NCI-H345 treated with DMSO at 0.1 percent for 48 hours (cell line): ENCODE results near the gene DUSP12.
"Not testable (repeated sequence)": the region's sequence is repeated elsewhere in the genome, so short reads cannot be mapped to it uniquely, and the experiment has no call there.

ENCODE experiments used
- DNase-seq: peaks from one replicate; lab custom pipeline; 2025; ENCODE audit not compliant: unreplicated experiment; lab: John Stamatoyannopoulos, UW

DUSP12 gene

DNA sequence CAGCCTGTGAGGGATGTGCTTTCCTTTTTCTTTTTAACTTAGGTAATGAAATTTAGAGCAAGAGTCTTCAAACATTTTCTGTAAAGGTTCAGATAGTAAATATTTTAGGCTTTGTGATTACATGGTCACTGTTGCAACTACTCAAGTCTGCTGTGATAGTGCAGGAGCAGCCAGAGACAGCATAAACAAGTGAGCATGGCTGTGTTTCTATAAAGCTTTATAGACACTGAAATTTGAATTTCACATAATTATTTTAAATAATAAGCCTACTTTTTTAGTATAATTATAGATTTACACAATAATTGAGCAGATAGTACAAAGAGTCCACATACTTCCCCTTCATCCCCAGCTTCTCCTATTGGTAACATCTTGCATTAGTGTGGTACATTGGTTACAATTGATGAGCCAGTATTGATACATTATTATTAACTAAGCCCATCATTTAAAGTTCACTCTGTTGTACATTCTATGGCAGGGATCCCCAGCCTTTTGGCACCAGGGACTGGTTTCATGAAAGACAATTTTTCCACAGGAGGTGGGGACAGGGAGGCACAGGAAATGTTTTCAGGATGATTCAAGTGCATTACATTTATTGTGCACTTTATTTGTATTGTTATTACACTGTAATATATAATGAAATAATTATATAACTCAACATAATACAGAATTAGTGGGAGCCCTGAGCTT, 19.5 kb downstream of the DUSP12 start:
- no peak for DNase-seq

DNA sequence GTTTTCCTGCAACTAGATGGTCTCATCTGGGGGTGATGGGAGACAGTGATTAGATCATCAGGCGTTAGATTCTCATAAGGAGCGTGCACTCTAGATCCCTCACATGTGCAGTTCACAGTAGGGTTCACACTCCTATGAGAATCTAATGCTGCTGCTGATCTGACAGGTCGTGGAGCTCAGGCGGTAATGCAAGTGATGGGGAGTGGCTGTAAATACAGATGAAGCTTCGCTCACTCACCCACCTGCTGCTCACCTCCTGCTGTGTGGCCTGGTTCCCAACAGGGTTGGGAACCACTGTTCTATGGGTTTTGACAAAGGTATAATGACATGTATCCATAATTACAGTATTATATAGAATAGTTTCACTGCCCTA, 20.1 kb downstream of the DUSP12 start:
- not testable (repeated sequence) for DNase-seq

DNA sequence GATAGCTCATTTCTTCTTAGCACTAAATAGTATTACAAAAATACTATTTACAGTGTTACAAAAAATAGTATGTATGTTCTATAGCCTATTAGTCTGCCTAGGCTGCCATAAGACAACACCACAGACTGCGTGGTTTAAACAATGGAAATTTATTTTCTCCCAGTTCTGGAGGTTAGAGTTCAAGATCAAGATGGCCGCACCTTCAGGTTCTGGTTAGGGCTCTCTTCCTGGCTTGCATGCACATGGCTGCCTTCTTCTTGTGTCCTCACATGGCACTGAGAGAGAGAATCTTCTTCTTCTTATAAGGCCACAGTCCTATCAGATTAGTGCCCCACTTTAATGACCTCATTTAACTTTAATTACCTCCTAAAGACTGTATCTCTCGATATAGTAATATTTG, 20.7 kb downstream of the DUSP12 start:
- no peak for DNase-seq

DNA sequence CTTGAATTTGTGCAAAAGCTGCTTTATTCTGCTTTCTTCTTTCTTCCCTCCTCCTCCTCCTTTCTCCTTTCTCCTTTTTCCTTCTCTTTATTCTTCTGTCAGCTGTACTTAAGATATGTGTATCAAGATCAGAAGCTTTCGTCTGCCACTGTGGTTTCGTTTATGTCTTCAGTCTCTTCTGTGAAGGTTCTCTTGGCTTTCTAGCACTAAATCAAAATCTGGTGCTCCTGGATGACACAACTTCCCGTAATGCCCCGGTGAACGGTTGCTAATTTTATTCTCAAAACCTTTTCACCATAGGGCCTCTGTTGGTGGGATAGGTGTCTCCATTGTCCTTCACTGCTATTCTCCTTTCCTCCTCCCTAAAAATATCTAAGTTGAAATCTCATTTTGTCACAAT, 21.6 kb downstream of the DUSP12 start:
- no peak for DNase-seq

DNA sequence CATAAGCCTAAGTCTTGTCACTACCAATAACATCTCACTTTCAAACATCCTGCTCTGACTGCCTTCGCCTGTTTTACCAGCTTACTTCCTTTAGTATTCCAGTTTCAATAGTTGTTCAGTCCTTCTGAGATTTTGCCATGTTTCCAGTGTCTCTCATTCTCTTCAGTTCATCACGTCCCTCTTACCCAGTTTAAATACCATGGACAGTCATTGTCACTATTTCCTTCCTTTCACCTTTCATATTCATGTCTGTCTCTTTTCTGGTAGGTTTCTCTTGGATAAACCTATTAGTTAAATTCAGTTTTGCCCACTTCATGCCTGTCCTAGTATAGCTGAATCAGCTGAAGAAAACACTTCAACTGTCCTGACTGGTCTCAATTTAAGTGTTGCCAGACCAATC, 22.4 kb downstream of the DUSP12 start:
- no peak for DNase-seq

DNA sequence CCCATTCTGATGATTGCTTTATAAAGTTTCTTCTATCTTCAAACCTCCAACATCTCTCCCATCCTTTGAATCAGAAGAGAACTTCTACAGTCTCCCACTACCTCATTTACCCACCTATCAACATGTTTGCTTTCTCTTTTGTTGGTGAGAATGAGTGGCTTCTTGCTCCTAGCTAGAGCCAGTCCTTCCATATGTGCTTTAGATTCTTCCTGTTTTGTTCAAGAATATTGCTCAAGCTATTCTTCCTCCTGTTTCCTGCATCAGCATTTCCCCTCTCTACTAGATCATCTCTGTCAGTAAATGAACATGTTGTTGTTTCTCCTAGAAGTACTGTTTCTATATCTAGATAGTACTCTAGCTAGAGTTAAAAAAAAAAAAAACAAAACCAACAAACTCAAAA, 22.8 kb downstream of the DUSP12 start:
- no peak for DNase-seq

DNA sequence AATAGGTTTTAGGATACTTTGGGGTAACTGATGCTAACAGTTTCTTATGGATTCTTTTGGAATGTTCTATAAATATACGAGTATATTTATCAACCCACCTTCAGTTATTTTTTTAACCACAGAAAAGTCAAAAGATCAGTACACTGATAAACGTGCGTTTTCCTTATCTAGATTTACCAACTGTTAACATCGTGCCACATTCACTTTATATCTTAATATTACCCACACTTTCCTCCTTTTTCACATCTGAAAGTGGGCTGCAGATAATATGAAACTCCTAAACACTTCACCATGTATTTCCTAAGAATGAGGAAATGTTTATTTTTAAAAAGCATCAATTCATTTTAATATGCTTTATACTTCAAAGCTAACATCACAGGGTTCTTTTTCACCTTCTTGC, 24.2 kb downstream of the DUSP12 start:
- no peak for DNase-seq

DNA sequence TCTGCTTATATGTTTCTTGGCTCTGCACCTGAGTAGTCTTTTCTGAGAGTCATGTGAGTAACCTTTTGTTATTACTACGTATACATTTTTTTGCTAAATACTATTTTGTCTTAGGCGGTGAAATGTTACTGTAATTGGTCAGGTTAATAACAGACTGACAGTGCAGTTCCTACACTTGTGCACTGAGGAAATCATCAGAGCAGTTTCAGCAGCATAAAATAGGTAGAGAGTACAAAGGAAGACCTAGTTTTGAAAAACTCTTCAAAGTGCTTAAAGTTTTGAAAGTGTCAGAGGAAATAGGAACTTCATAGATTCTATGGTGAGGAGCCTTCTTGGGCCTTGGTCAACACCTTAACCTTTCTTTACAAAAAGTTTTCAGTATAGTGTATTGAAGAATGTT, 27.7 kb downstream of the DUSP12 start:
- no peak for DNase-seq

DNA sequence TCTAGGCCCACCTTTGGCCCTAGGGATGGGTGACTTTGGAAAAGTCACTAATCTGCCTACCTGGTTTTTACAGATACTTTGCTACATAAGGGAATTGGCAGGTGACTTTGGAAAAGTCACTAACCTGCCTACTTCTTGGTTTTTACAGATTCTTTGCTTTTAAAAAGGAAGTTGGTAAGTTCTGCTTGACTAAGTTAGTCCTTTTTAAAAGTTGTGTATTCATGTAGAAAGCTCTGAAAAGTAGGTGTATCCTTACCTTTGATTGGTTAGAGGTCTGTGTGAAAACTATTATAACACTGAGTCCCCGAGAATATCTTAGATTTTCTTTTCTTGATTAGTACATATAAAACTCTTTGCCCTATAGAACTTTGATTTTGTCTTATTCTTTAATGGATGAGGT, 28.9 kb downstream of the DUSP12 start:
- DNase-seq, result no peak

DNA sequence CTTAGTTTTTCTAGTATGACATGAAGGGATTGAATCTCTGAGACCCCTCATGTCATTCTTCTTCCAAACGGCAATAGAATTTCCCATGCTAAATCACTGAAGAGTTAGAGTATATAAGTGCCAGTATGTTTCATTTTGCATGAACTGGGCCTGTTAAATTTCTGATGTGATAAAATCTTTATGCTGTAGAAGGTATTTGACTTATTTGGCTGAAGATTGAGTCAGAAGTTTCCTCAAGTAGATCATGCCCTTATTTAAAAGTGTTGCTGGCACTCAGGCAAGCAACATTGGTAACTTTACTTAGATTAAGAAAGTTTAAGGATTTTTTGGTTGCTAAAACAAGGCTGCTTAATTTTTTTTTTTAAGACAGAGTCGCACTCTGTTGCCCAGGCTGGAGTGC, 29.8 kb downstream of the DUSP12 start:
- DNase-seq, result no peak

DNA sequence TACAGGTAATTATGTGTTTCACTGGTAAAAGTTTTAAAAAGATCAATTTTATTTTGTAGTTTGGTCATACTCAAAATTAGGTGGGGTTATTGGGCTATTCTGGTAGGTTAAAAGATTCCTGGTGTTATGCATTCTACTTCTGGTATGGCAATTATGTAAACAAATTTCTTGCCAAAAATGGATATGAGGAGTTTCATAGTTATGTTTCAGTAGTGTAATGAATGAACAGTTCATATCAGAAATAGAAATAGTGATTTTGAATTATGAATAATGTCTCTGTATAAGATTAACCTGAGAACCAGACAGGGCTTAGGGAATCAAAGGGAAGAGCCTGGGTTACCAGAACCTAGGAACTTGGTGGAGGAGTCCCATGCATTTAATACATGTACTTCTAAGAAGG, 32.4 kb downstream of the DUSP12 start:
- DNase-seq, result no peak

DNA sequence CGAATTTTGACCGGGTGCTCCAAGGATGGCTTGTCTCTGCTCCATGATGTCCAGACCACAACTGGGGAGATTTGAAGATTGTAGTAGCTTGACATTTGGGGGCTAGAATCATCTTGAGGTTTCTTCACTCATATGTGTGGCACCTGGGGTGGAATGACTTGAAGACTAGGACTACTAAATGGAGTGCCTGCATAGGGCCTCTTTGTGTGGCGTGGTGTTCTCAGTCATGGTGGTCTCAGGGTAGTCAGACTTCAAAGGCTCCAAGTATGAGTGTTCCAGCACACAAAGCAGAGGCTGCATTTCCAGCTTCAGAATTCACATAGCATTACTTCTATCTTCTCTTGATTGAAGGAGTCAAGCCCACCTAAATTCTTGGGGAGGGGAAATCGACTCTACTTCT, 33.3 kb downstream of the DUSP12 start:
- no peak for DNase-seq

DNA sequence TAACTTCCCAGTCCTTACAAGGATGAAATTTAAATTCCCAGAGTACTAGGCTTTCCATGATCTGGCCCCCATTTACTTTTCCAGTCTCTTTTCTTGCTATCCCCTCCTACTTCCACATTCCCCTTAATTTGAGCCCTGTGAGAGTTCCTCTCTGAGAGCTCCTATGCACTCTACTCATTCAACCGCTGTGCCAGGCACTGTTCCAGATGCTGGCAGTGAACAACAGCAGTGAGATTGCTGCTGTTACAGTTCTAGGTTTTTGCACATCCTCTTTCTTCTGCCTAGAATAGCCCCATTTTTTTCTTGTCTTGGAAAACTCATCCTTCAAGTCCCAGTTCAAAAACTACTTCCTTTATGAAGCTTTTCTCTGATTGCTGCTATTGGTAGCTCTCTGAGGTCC, 35.4 kb downstream of the DUSP12 start:
- DNase-seq, result no peak

DNA sequence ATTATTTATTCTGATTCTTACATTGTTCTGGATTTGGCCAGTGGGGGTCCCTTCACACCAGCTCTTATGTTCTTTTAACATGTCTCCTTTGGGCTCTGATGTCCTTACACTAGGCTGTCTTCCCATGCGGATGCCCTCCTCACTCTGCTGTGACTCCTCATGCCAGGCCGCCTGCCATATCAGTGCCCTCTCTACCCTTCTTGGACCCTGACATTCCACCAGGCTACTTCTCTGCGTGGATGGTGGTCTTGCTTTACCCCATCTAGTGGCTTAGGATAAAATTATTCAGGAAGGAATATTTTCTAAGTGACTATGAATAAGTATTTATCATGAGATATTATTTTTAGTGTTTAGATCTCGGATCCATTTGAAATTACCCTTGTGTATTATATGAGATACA, 37.8 kb downstream of the DUSP12 start:
- DNase-seq, result no peak

DNA sequence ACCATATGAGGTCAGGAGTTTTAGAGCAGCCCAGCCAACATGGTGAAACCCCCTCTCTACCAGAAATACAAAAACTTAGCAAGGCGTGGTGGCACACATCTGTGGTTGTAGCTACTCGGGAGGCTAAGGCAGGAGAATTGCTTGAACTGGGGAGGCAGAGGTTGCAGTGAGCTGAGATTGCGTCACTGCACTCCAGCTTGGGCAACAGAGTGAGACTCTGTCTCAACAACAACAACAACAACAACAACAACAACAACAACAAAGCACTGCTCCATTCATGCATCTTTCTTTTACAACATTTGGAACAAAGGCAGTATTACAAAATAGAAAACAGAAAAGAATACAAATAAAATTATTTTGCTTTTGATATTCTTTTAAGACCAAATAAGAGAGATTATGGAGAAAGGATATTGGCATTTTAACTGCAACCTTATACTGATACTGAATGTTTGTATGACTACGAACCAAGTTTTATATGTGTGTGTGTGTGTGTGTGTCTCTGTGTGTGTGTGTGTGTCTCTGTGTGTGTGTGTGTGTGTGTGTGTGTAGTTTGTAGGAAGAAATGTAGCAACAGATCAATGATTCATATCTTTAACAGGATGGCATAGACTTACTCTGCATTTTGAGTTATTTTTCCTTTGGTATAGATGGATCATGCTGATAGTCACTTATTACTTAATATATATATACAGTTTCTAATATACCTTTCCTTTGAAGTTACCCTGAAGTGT, 41.2 kb downstream of the DUSP12 start:
- DNase-seq, result no peak

DNA sequence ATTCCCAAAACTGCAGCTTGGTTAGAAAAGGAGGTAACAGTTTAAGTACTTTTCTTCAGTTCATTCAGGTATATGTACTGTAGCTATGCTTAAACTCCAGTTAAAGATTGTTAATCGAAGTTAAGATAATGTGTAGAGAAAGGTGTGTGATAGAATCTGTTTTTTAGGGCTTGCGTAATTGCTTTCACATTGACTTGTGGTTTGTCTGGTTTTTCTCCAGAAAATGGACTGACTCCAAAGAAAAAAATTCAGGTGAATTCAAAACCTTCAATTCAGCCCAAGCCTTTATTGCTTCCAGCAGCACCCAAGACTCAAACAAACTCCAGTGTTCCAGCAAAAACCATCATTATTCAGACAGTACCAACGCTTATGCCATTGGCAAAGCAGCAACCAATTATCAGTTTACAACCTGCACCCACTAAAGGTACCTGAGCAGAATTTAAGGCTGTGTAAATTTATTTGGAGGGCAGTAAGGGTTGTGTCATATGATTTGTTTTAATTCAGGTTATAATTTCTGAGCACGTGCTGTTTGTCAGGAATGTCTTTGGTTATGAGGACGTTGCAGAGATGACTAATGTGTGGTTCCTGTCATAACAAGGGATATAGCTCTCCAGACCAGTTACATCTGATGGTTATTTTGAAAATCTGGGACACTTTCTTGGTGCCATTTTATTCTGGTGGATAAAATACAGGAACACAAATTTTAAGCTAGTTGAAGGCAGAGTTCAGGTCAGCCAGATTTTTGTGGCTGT, 42.5 kb downstream of the DUSP12 start:
- DNase-seq, result no peak

DNA sequence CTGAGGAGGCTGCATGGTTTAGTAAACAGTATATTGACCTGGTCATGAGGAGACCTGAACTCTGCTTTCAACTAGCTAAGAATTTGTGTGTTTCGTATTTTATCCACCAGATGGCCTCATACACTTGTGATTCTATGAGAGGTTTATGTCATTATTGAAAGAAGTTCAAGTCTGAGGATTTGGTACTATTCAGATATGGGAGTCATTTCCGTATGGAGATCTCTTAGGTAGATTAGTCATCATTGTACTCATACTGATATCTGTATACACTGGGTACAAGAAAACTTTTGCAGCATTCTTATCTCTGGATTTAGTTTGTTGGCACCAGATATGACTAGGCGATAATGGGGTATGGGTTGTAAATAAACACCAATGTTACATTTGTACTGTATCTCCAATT, 43.2 kb downstream of the DUSP12 start:
- DNase-seq, result peak; percentile 35

DNA sequence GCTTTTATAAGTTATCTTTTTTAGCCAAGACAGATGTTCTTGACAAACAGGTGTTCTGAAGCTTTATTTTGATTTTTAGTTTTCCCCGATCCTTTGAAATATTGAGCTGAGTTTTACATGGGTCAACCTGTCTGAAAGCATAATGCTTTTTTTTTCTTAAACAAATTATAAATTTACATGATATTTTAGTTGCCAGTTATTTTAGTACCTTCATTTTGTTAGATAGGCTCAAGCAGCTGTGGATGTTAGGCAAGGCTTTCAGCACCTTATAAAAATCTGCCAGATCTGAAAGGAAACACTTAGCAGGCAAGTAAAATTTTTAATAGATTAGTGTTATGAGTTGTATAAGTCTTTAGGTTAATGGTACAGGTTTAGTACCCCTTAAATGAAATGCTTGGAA, 50.2 kb downstream of the DUSP12 start:
- DNase-seq, result no peak

DNA sequence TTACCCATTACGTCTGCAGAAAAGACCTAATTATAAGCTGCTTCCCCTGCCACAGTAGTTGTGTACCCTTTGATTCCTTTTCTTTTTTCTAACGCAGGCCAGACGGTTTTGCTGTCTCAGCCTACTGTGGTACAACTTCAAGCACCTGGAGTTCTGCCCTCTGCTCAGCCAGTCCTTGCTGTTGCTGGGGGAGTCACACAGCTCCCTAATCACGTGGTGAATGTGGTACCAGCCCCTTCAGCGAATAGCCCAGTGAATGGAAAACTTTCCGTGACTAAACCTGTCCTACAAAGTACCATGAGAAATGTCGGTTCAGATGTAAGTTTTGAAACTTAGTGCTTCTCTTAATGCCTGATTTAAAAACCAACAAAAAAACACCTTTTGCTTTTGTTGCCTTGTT, 52.4 kb downstream of the DUSP12 start:
- no peak for DNase-seq

DNA sequence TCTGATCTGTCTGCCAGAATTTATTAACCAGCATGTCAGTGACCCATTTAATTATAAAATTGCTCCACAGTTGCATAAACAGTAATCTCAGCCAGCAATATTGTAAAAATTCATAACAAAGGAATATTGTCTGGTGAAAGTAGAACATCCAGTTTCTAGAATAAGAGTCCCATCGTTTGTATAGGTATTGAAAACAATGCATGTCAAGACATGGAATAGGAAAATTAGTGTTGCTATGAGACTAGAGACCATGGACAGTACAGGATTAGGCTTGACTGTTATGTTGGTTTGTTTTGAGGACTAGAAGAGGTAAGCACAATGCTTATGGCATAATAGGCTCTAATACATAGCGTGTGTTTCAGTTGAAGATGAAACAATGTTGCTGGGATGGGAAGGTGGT, 53.6 kb downstream of the DUSP12 start:
- no peak for DNase-seq

DNA sequence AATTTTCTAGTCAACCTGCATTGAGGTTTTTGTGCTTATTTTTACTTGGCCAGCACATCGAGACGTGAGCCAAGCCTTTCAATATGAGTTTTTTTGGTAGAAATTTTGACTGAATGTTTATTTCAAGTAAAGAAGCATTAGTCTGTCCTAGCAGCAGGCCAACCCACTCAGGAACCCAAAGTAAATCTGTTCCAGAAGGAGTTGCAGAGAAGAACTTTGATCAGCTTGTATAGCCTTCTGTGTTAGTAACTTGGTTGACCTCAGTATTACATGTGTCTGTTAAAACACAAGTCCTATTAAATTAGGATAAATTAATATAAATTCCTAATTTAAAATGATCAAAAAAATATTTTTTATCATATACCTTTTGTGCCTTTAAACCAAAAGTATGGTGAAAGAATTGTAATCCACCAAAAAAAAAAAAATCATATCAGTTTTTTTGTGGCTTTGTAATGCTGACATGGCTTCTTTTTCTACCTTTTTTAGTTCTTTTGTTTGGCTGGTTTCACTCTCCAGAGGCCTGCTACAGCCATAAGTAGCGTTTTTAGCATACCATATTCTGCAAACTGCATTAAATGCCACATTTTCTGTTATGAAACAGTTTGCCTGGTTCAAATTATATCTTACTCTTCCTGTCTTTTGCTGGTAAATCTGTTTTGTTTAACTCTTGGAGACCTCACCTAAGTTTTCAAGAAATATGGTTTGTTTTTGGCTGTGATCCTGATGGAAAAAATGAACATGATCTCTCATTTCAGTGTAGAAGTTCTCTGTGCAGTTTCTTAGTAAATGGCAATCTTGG, 56.0 kb downstream of the DUSP12 start:
- DNase-seq, result no peak
